Peyer's patch (tissue), 4 donors: Measurements from ENCODE around the gene CDK5R1. TPM values are rescaled to one million over a fixed set of nuclear protein-coding genes. Genes with fewer than 3 reads are reported as not detected.

ENCODE experiments used
- DNase-seq, 3 donors: peaks; one replicate each; pipeline ENCODE4 v3.0.0-alpha.2; 2017 to 2019
- H3K27ac ChIP-seq, 4 donors: fragments of 200-600 bp; sonication (generic); one replicate each; pipeline ENCODE4 v1.5.1; 2016 to 2019
- H3K27me3 ChIP-seq, 2 donors: fragments of 200-600 bp; sonication (generic); one replicate each; pipeline ENCODE4 v1.5.1; 2019
- H3K36me3 ChIP-seq, 3 donors: fragments of 200-600 bp; sonication (generic); one replicate each; pipeline ENCODE4 v1.5.1; 2016 to 2019
- H3K4me1 ChIP-seq, 4 donors: fragments of 200-600 bp; sonication (generic); one replicate each; pipeline ENCODE4 v1.5.1; 2016 to 2019
- H3K4me3 ChIP-seq, 4 donors: fragments of 200-600 bp; sonication (generic); 1 replicate in 3 of 4; 2 replicates in 1 of 4; pipeline ENCODE4 v1.5.1; 2016 to 2019; ENCODE audit warnings: mild to moderate bottlenecking in 1 of 4
- H3K9me3 ChIP-seq, 4 donors: fragments of 200-600 bp; sonication (generic); one replicate each; pipeline ENCODE4 v1.5.1; 2016 to 2019; ENCODE audit warnings: mild to moderate bottlenecking in 1 of 4
- CTCF ChIP-seq, 6 experiments: fragments of 450-650 bp in 4 of 6; fragments of 200-600 bp in 2 of 6; sonication (generic) in 1 of 6; IDR thresholded peaks; one replicate each; pipeline ENCODE4 v1.5.1; 2017 to 2019; ENCODE audit warnings: antibody characterized with exemption in 6 of 6, mild to moderate bottlenecking in 3 of 6, moderate library complexity in 1 of 6
- POLR2A ChIP-seq, 2 donors: fragments of 450-650 bp; IDR thresholded peaks; one replicate each; pipeline ENCODE4 v1.5.1; 2017; ENCODE audit warnings: antibody characterized with exemption in 2 of 2, mild to moderate bottlenecking in 2 of 2, moderate library complexity in 2 of 2
- total RNA-seq, 4 donors: library from RNA; depleted of rRNA; stranded (reverse); fragments of >200 nt; gene quantifications; one replicate each; pipeline ENCODE4 v1.1.0, GENCODE V29; 2016

The CDK5R1 gene
- total RNA-seq, 4 donors from 2014 or later = 0.88 to 1.9 (median 1.2) TPM; not detected in 1

GRCh38 chr17:32451879-32452278, 34.9 kb upstream of the CDK5R1 start:
- Histone ChIP-seq H3K4me1 (peaks cover 0 to 2% (median 0%) of the 10 kb centered on the region in 4 donors), H3K4me3 (no peak overlapping the region), H3K27ac (no peak overlapping the region), H3K36me3 (peaks cover 0 to 88% (median 0%) of the 10 kb centered on the region in 3 donors), H3K9me3 (no peaks in the 10 kb centered on the region), H3K27me3 (no peaks in the 10 kb centered on the region)
- TF ChIP-seq POLR2A (IDR thresholded peaks at IDR 0.05) (no peak), CTCF (IDR thresholded peaks at IDR 0.05) (no peak)
- DNase-seq = no peak

GRCh38 chr17:32452281-32452680, 34.5 kb upstream of the CDK5R1 start:
- Histone ChIP-seq H3K27me3 (no peaks in the 10 kb centered on the region), H3K4me3 (no peak overlapping the region), H3K27ac (no peak overlapping the region), H3K9me3 (no peaks in the 10 kb centered on the region), H3K4me1 (no peaks in the 10 kb centered on the region), H3K36me3 (peaks cover 0 to 92% (median 0%) of the 10 kb centered on the region in 3 donors)
- TF ChIP-seq POLR2A (IDR thresholded peaks at IDR 0.05) (no peak), CTCF (IDR thresholded peaks at IDR 0.05) (no peak)
- no peak for DNase-seq

- no peak overlapping the region for H3K4me3 ChIP-seq
- no peaks in the 10 kb centered on the region for H3K27me3 ChIP-seq
- H3K4me1 ChIP-seq = no peaks in the 10 kb centered on the region
- no peak for DNase-seq
- no peaks in the 10 kb centered on the region for H3K9me3 ChIP-seq
- TF ChIP-seq CTCF (IDR thresholded peaks at IDR 0.05) = no peak
- no peak for TF ChIP-seq POLR2A (IDR thresholded peaks at IDR 0.05)
- no peak overlapping the region for H3K27ac ChIP-seq
- H3K36me3 ChIP-seq = peaks cover 0 to 97% (median 0%) of the 10 kb centered on the region in 3 donors
Observed at GRCh38 chr17:32453370-32453769, 33.4 kb upstream of the CDK5R1 start.

GRCh38 chr17:32458371-32458770, 28.4 kb upstream of the CDK5R1 start:
- no peak for DNase-seq
- no peaks in the 10 kb centered on the region for H3K27me3 ChIP-seq
- H3K36me3 ChIP-seq = peaks cover 0 to 87% (median 0%) of the 10 kb centered on the region in 3 donors

GRCh38 chr17:32460054-32460453, 26.7 kb upstream of the CDK5R1 start:
- TF ChIP-seq CTCF (IDR thresholded peaks at IDR 0.05) (no peak), POLR2A (IDR thresholded peaks at IDR 0.05) (no peak)
- Histone ChIP-seq H3K4me1 (no peaks in the 10 kb centered on the region), H3K27ac (no peak overlapping the region), H3K36me3 (peaks cover 0 to 87% (median 0%) of the 10 kb centered on the region in 3 donors), H3K9me3 (no peaks in the 10 kb centered on the region), H3K4me3 (no peak overlapping the region), H3K27me3 (no peaks in the 10 kb centered on the region)
- DNase-seq = no peak

More at GRCh38 chr17:32458371-32458770, 28.4 kb upstream of the CDK5R1 start:
- no peak overlapping the region for H3K27ac ChIP-seq
- TF ChIP-seq POLR2A (IDR thresholded peaks at IDR 0.05) (no peak), CTCF (IDR thresholded peaks at IDR 0.05) (no peak)
- no peaks in the 10 kb centered on the region for H3K4me1 ChIP-seq
- no peak overlapping the region for H3K4me3 ChIP-seq
- H3K9me3 ChIP-seq = no peaks in the 10 kb centered on the region

- no peak overlapping the region for H3K4me3 ChIP-seq
- peaks cover 0 to 88% (median 0%) of the 10 kb centered on the region in 3 donors for H3K36me3 ChIP-seq
Observed at GRCh38 chr17:32461498-32461852, 25.3 kb upstream of the CDK5R1 start.

More at GRCh38 chr17:32461498-32461852, 25.3 kb upstream of the CDK5R1 start:
- no peaks in the 10 kb centered on the region for H3K9me3 ChIP-seq
- no peak overlapping the region for H3K27ac ChIP-seq
- TF ChIP-seq CTCF (IDR thresholded peaks at IDR 0.05) (no peak), POLR2A (IDR thresholded peaks at IDR 0.05) (no peak)
- no peaks in the 10 kb centered on the region for H3K4me1 ChIP-seq
- H3K27me3 ChIP-seq = no peaks in the 10 kb centered on the region
- DNase-seq = no peak
